Tibial nerve (tissue), 4 donors: ENCODE results near the gene ZNF827. TPM values are rescaled to one million over a fixed set of nuclear protein-coding genes. Genes with fewer than 3 reads are reported as not detected.

Experiments
- DNase-seq, 2 donors: peaks; one replicate each; pipeline ENCODE4 v3.0.0-alpha.2; 2019; ENCODE audit warnings: low spot score in 2 of 2
- H3K27ac ChIP-seq, 4 donors: fragments of 200-600 bp; sonication (generic) in 3 of 4; one replicate each; pipeline ENCODE4 v1.5.1; 2017 to 2019; ENCODE audit warnings: mild to moderate bottlenecking in 1 of 4
- H3K27me3 ChIP-seq, 2 donors: fragments of 200-600 bp; sonication (generic) in 1 of 2; one replicate each; pipeline versions ENCODE4 v1.5.1 to v1.6.0; 2017 to 2019
- H3K36me3 ChIP-seq, 3 donors: fragments of 200-600 bp; sonication (generic); one replicate each; pipeline ENCODE4 v1.5.1; 2018 to 2019
- H3K4me1 ChIP-seq, 4 donors: fragments of 200-600 bp; sonication (generic) in 3 of 4; one replicate each; pipeline ENCODE4 v1.5.1; 2017 to 2019
- H3K4me3 ChIP-seq, 4 donors: fragments of 200-600 bp; sonication (generic) in 3 of 4; one replicate each; pipeline ENCODE4 v1.5.1; 2017 to 2019; ENCODE audit warnings: mild to moderate bottlenecking in 1 of 4, moderate library complexity in 1 of 4
- H3K9me3 ChIP-seq, 4 donors: fragments of 200-600 bp; sonication (generic) in 3 of 4; one replicate each; pipeline ENCODE4 v1.5.1; 2017 to 2019
- CTCF ChIP-seq, 5 experiments: fragments of 200-600 bp in 3 of 5; fragments of 450-650 bp in 2 of 5; sonication (generic) in 3 of 5; IDR thresholded peaks; one replicate each; pipeline ENCODE4 v1.5.1; 2016 to 2019; ENCODE audit warnings: antibody characterized with exemption in 5 of 5, mild to moderate bottlenecking in 3 of 5, moderate library complexity in 2 of 5
- EP300 ChIP-seq, 2 donors: sonication (generic); formaldehyde crosslinking; IDR thresholded peaks; one replicate each; pipeline ENCODE4 v1.6.1; 2017; ENCODE audit warnings: antibody characterized with exemption in 2 of 2, mild to moderate bottlenecking in 1 of 2
- POLR2A ChIP-seq, 2 donors: fragments of 450-650 bp; IDR thresholded peaks; one replicate each; pipeline ENCODE4 v1.6.1; 2017; ENCODE audit warnings: antibody characterized with exemption in 2 of 2, mild to moderate bottlenecking in 2 of 2, moderate library complexity in 2 of 2
- WGBS, 2 donors: methylation state at CpG; one replicate each; pipeline ENCODE4 v1.1.5; 2018; 5-methylcytosine and 5-hydroxymethylcytosine counted together
- total RNA-seq, 4 donors: library from RNA; depleted of rRNA; stranded (reverse); fragments of >200 nt; gene quantifications; one replicate each; pipeline ENCODE4 v1.1.0, GENCODE V29; 2016

ZNF827 gene
- total RNA-seq, 4 donors from 2014 or later: 3.7 to 10.0 (median 6.4) TPM

- Histone ChIP-seq H3K27me3 (no peaks in the 10 kb centered on the region), H3K36me3 (peaks cover 0 to 21% (median 6%) of the 10 kb centered on the region in 3 donors), H3K9me3 (no peaks in the 10 kb centered on the region), H3K4me3 (no peak overlapping the region), H3K4me1 (no peaks in the 10 kb centered on the region), H3K27ac (no peak overlapping the region)
- 83 to 92% methylated on average over 4 of the region's 4 CpGs for WGBS, 2 donors
- TF ChIP-seq POLR2A (IDR thresholded peaks at IDR 0.05) (no peak), EP300 (IDR thresholded peaks at IDR 0.05) (no peak), CTCF (IDR thresholded peaks at IDR 0.05) (no peak)
- no peak for DNase-seq
Observed at GRCh38 chr4:145770124-145770523, 168.5 kb downstream of the ZNF827 start.

GRCh38 chr4:145769450-145770037 is 169.1 kb downstream of the ZNF827 start:
- no peak overlapping the region for H3K4me3 ChIP-seq

GRCh38 chr4:145766273-145766672 is 172.3 kb downstream of the ZNF827 start:
- TF ChIP-seq EP300 (IDR thresholded peaks at IDR 0.05): no peak
- TF ChIP-seq POLR2A (IDR thresholded peaks at IDR 0.05): no peak
- TF ChIP-seq CTCF (IDR thresholded peaks at IDR 0.05): no peak
- WGBS, 2 donors: 99% methylated on average over 5 of the region's 5 CpGs
- Histone ChIP-seq H3K27ac (no peak overlapping the region), H3K4me3 (no peak overlapping the region), H3K4me1 (no peaks in the 10 kb centered on the region), H3K36me3 (peaks cover 0 to 23% (median 2%) of the 10 kb centered on the region in 3 donors), H3K27me3 (no peaks in the 10 kb centered on the region), H3K9me3 (no peaks in the 10 kb centered on the region)
- DNase-seq: no peak

More at GRCh38 chr4:145769450-145770037, 169.1 kb downstream of the ZNF827 start:
- WGBS, 2 donors: 76 to 84% methylated on average over 2 of the region's 2 CpGs
- Histone ChIP-seq H3K27ac (no peak overlapping the region), H3K27me3 (no peaks in the 10 kb centered on the region), H3K9me3 (no peaks in the 10 kb centered on the region), H3K4me1 (no peaks in the 10 kb centered on the region), H3K36me3 (peaks cover 0 to 22% (median 6%) of the 10 kb centered on the region in 3 donors)
- TF ChIP-seq CTCF (IDR thresholded peaks at IDR 0.05): no peak
- no peak for TF ChIP-seq EP300 (IDR thresholded peaks at IDR 0.05)
- TF ChIP-seq POLR2A (IDR thresholded peaks at IDR 0.05): no peak
- DNase-seq: no peak

- TF ChIP-seq POLR2A (IDR thresholded peaks at IDR 0.05) (no peak), EP300 (IDR thresholded peaks at IDR 0.05) (no peak), CTCF (IDR thresholded peaks at IDR 0.05) (no peak)
- H3K4me3 ChIP-seq: no peak overlapping the region
- H3K27ac ChIP-seq: no peak overlapping the region
- WGBS, 2 donors: 57 to 77% methylated on average over 4 of the region's 4 CpGs
- H3K4me1 ChIP-seq: no peaks in the 10 kb centered on the region
- H3K36me3 ChIP-seq: peaks cover 0 to 30% (median 7%) of the 10 kb centered on the region in 3 donors
- H3K27me3 ChIP-seq: no peaks in the 10 kb centered on the region
- DNase-seq: no peak
- H3K9me3 ChIP-seq: no peaks in the 10 kb centered on the region
Observed at GRCh38 chr4:145763399-145763798, 175.2 kb downstream of the ZNF827 start.

- WGBS, 2 donors: 95 to 96% methylated on average over 8 of the region's 8 CpGs
- TF ChIP-seq POLR2A (IDR thresholded peaks at IDR 0.05) (no peak), CTCF (IDR thresholded peaks at IDR 0.05) (no peak), EP300 (IDR thresholded peaks at IDR 0.05) (no peak)
- no peak for DNase-seq
- H3K4me1 ChIP-seq: no peaks in the 10 kb centered on the region
- no peaks in the 10 kb centered on the region for H3K27me3 ChIP-seq
- no peaks in the 10 kb centered on the region for H3K9me3 ChIP-seq
- H3K27ac ChIP-seq: no peak overlapping the region
- no peak overlapping the region for H3K4me3 ChIP-seq
- peaks cover 0 to 30% (median 7%) of the 10 kb centered on the region in 3 donors for H3K36me3 ChIP-seq
Observed at GRCh38 chr4:145762719-145763118, 175.9 kb downstream of the ZNF827 start.
